HL-60 (cell line): ENCODE measurements around the gene UGCG.
"Not testable (repeated sequence)": the region's sequence is repeated elsewhere in the genome, so short reads cannot be mapped to it uniquely, and the experiment has no call there.

ENCODE experiments used
- DNase-seq, 2 experiments: peaks; one replicate each; pipeline ENCODE4 v3.0.0-alpha.2; 2010 to 2020; ENCODE audit warnings: low read depth in 1 of 2, low spot score in 1 of 2
- H3K27ac ChIP-seq: fragments of 250-450 bp; sonication (Bioruptor Pico); replicated peaks from 2 replicates; pipeline ENCODE4 v1.5.1; 2020; ENCODE audit warnings: mild to moderate bottlenecking, moderate library complexity
- H3K27me3 ChIP-seq: fragments of 250-450 bp; sonication (Bioruptor Pico); 2 replicates; pipeline ENCODE4 v1.5.1; 2021; ENCODE audit warnings: mild to moderate bottlenecking, moderate library complexity; ENCODE audit not compliant: insufficient read depth, poor library complexity, severe bottlenecking
- H3K4me3 ChIP-seq: replicated peaks from 2 replicates; pipeline ENCODE4 v1.5.1; 2011; ENCODE audit warnings: mild to moderate bottlenecking, control low read depth, low read length; ENCODE audit not compliant: insufficient read depth
- CTCF ChIP-seq: IDR thresholded peaks from one replicate; pipeline ENCODE4 v1.5.1; 2011; ENCODE audit warnings: low read length, control low read depth, inconsistent platforms; ENCODE audit not compliant: insufficient read depth
- GABPA ChIP-seq: IDR thresholded peaks from 2 replicates; pipeline ENCODE4 v1.6.1; 2012; ENCODE audit warnings: low read depth
- POLR2AphosphoS5 ChIP-seq: IDR thresholded peaks from 2 replicates; pipeline ENCODE4 v1.6.1; 2012; ENCODE audit warnings: low read depth
- SPI1 ChIP-seq: IDR thresholded peaks from 2 replicates; pipeline ENCODE4 v1.6.1; 2012; ENCODE audit warnings: low read depth, mild to moderate bottlenecking, borderline replicate concordance
- TF ChIP-seq, protein P1 (sequence below): IDR thresholded peaks from 2 replicates; pipeline ENCODE4 v1.6.1; 2012; ENCODE audit warnings: low read depth; ENCODE audit not compliant: insufficient replicate concordance

The UGCG gene

GRCh38 chr9:111957856-111958631 lies 61.4 kb downstream of the UGCG start:
- DNase-seq = peak in 1 of 2 experiments; percentile 22
- TF ChIP-seq POLR2AphosphoS5 (no peak), SPI1 (no peak), CTCF (no peak), GABPA (no peak)
- TF ChIP-seq, protein P1, sequence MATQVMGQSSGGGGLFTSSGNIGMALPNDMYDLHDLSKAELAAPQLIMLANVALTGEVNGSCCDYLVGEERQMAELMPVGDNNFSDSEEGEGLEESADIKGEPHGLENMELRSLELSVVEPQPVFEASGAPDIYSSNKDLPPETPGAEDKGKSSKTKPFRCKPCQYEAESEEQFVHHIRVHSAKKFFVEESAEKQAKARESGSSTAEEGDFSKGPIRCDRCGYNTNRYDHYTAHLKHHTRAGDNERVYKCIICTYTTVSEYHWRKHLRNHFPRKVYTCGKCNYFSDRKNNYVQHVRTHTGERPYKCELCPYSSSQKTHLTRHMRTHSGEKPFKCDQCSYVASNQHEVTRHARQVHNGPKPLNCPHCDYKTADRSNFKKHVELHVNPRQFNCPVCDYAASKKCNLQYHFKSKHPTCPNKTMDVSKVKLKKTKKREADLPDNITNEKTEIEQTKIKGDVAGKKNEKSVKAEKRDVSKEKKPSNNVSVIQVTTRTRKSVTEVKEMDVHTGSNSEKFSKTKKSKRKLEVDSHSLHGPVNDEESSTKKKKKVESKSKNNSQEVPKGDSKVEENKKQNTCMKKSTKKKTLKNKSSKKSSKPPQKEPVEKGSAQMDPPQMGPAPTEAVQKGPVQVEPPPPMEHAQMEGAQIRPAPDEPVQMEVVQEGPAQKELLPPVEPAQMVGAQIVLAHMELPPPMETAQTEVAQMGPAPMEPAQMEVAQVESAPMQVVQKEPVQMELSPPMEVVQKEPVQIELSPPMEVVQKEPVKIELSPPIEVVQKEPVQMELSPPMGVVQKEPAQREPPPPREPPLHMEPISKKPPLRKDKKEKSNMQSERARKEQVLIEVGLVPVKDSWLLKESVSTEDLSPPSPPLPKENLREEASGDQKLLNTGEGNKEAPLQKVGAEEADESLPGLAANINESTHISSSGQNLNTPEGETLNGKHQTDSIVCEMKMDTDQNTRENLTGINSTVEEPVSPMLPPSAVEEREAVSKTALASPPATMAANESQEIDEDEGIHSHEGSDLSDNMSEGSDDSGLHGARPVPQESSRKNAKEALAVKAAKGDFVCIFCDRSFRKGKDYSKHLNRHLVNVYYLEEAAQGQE = no peak
- Histone ChIP-seq H3K4me3 (no peak overlapping the region), H3K27ac (no peak overlapping the region), H3K27me3 (no peaks in the 10 kb centered on the region)

DNA sequence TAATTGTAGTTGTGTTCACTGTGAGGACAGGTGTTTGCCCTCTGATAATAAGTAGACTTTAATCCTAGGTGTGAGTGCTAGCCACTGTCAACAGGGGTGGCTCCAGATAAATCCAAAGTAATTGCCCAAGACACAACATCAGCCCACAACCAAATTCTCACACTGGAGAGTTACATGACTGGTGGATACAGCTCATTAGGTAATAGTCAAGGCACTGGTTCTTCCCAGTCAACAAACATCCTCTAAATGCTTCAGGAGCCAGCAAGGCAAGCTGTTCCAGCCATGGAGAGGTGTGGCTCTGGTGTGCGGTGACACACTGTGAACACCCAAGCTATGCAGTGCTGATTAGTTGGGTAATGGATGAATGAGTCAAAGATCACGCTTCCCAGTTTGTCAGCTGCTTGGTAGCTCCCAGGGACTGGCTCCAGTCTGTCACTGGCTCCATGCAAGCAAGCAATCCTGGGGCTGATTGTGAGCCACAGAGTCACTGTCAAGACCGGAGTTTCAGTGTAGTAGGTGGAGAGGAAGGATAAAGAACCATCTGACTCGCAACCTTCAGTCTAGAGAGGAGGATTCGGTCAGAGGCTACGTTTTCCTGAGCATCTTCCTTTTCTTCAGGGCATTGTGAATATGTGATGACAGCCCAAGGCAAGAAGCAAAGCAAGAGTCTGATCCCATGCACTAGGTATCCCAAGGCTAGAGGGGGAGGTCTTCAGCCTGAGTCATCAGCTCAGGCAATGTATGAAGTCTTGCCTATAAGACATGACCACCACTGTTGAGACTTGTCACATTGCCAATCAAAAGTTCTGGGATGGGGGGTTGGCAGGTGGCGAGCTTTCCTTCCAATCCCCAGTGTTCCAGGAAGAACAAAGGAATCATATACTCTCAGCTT lies 63.1 kb downstream of the UGCG start:
- DNase-seq = no peak
- H3K27me3 ChIP-seq = no peaks in the 10 kb centered on the region
- H3K27ac ChIP-seq = no peak overlapping the region
- no peak overlapping the region for H3K4me3 ChIP-seq
- TF ChIP-seq, protein P1 = no peak
- TF ChIP-seq GABPA (no peak), POLR2AphosphoS5 (no peak), CTCF (no peak)

GRCh38 chr9:111960485-111960884 lies 63.9 kb downstream of the UGCG start:
- not testable (repeated sequence) for H3K27ac ChIP-seq, DNase-seq, H3K4me3 ChIP-seq, H3K27me3 ChIP-seq

GRCh38 chr9:111961009-111961408 lies 64.4 kb downstream of the UGCG start:
- DNase-seq = no peak
- Histone ChIP-seq H3K27me3 (no peaks in the 10 kb centered on the region), H3K27ac (no peak overlapping the region), H3K4me3 (no peak overlapping the region)
- TF ChIP-seq POLR2AphosphoS5 = no peak
- no peak for TF ChIP-seq SPI1
- no peak for TF ChIP-seq CTCF
- TF ChIP-seq, protein P1 = no peak
- no peak for TF ChIP-seq GABPA
